G401.6 (cell line): Measurements from ENCODE around the gene PDXK.

ENCODE experiments used
- FAIRE-seq: peaks from 2 replicates; lab custom pipeline; 2012; peaks lifted over from hg19 to GRCh38; lab: Jason Lieb, UNC

PDXK gene

DNA sequence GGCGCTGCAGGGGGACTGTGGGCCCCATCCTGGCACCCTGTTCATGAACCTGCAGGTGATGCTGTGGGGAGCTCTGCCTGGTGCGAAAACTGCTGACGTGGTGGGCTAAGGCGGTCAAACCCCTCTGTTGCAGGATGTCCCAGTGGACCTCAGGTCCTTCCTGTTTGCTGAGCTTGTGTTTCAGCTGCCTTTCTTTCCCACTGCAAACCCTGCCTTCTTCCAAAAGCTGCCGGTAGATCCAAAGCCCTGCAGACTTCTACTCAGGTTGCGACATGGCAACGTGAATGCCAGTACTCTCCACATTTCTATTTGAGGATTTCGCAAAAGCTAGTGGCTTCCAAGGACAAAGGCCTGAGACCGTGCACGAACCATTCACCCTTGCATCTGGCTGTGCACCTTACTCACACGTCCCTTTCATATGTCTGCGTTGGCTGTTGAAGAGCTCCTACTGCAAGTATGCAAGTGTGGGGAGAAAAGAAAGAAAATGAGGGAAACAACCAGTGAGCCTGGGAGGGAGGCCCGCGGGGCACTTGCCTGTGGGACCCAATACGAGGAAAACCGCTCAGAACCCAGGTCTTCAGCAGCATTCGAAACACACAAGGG lies 64.3 kb downstream of the PDXK start:
- no peak for FAIRE-seq

GRCh38 chr21:43785134-43785533 lies 66.2 kb downstream of the PDXK start:
- no peak for FAIRE-seq

DNA sequence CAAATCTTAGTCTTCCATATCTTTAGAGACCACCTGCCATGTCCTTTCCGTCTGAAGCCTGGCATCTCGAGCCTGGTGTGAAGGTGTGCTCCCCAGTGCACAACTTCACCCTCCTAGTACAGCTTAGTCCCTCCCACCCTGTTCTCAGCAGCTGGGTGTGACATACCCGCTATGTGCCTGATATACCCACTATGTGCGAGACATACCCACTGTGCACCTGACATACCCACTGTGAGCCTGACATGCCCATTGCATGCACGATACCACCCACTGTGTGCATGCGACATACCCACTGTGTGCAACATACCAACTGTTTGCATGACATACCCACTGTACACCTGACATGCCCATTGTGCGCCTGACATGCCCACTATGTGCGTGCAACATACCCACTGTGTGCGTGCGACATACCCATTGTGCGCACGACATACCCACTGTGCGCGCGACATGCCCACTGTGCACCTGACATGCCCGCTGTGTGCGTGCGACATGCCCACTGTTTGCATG lies 67.4 kb downstream of the PDXK start:
- FAIRE-seq = no peak

- FAIRE-seq = no peak
Measured at GRCh38 chr21:43786807-43787440, 68.0 kb downstream of the PDXK start.

GRCh38 chr21:43789276-43790009 lies 70.5 kb downstream of the PDXK start, which contains the start of gene RRP1:
RRP1 (plus strand) TSS chr21:43789577; CDS start chr21:43789630, 53 bp downstream.
- FAIRE-seq = no peak

- FAIRE-seq = no peak
Measured at GRCh38 chr21:43790010-43790524, 71.1 kb downstream of the PDXK start.

DNA sequence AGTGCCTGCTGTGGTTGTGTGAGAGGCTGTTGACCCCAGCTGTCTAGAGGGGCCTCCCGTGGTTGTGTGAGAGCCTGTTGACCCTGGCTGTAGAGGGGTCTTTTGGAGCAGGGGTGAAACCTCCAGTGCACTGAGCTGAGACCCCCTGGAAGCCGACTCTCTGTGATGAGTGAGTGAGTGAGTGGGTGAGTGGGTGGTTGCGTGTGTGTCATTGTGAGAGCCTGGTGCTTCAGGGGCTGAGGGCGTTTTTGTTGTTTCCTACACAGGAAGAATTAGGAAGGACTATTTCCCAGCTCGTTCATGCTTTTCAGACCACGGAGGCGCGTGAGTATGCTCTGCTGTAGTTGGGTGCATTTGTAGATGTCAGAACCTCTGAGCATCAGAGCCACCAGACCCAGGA lies 73.5 kb downstream of the PDXK start:
- no peak for FAIRE-seq

DNA sequence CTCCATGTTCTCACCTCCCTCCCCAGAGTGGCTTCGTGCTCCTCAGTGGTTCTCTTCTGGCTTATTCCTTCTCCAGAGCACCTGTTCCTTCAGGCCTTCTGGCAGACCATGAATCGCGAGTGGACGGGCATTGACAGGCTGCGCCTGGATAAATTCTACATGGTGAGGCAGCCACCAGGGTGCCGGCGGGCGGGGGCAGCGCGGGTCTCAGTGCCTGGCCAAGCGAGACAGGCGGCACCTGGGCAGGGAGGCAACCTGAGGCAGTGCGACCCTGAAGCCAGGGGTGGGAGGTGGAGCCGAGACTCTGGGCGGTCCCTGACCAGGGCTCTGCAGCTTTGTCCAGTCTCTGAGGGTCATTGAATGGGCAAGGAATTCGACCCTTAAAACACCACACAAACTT lies 74.3 kb downstream of the PDXK start:
- FAIRE-seq = no peak

DNA sequence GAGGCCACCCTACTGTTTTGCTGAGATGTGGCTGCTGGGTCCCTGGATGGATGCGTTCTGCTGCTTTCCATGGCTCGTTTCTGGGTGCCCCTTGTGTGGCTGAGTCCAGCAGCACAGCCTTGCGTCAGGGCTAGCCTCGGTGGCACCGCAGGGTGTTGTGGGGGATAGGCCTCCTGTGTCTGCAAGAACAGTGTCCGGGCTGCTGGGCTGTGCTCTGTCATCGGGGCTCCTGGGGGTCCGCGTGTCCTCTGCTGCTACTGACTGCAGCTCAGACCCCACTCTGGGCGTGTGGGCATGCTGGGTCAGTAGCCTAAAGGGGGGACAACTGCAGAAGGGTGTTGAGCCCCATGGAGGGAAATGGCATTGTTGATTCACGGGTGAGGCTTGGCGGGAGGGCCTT lies 75.4 kb downstream of the PDXK start:
- FAIRE-seq = no peak

- FAIRE-seq = no peak
Measured at GRCh38 chr21:43794857-43795256, 75.9 kb downstream of the PDXK start.

GRCh38 chr21:43797415-43797814 lies 78.5 kb downstream of the PDXK start:
- FAIRE-seq = no peak

DNA sequence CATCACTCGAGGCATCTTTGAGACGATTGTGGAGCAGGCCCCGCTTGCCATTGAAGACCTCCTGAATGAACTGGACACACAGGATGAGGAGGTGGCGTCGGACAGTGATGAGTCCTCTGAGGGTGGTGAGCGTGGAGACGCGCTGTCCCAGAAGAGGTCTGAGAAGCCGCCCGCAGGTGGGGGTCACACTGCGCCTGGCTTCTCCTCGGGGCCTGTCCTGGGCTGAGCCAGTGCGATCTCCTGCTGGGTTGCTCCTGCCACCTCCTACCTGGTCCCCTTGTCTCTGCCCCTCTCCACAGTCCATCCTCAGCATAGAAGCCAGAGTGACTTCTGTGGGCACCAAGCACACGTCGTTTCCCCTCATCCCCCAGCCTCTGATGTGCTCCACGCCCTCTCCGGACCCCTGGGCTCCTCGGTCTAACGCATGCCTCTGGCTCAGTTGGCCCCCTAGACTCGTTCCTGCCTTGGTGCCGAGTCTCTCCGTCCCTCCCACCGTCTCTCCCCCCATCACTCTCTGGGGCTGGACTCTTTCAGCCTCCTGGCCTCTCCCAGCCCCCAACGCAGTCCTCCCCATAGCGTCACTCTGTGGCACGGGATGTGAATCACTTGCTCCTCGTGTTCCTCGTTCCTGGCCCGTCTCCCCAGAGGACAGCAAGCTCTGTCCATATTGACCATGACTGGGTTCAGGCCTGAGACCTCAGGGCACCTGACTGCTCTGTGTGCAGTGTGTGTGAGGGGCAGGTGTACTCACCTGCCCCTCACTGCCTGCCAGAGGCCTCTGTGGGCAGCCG lies 79.2 kb downstream of the PDXK start:
- FAIRE-seq = no peak

DNA sequence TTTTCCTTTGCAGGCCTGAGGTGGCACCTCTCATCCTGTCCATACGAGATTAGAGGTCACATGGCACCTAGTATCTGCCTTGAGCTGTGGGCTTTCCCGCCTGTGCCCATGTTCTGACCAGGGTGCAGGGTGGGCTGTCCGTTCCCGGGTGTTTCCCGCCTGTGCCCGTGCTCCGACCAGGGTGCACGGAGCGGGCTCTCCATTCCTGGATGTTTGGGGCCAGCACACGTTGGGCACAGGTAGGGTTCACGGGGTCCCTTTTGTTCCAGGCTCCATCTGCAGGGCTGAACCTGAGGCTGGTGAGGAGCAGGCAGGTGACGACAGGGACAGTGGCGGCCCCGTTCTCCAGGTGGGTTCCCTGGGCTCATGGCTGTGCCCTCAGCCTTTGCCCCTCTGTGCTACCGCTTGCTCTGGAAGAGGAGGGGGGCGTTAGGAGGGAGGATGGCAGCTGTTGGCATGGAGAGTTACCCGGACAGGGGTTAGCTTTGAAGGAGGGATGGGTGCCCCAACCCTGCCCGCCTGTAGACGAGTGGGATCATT lies 80.4 kb downstream of the PDXK start:
- FAIRE-seq = no peak

DNA sequence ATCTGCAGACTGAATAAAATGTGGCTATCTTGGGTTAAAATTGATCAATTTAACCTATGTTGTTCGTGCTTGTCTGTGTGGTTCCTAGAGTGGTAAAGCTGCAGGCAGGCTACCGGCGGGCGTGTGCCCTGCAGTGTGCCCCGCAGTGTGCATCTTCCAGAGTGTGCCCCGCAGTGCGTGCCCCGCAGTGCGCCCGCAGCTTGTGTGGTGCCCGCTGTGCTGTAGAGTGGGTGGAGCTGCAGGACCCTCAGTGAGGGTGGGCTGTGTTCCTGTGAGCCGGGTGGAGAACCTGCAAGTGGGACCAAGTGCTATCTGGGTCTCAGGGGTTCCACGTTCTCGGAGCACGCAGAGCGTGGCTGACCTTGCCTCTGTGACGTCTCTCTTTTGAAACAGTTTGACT lies 81.2 kb downstream of the PDXK start:
- FAIRE-seq = no peak

- FAIRE-seq = no peak
Measured at GRCh38 chr21:43800566-43800965, 81.6 kb downstream of the PDXK start.

- no peak for FAIRE-seq
Measured at GRCh38 chr21:43801006-43801783, 82.3 kb downstream of the PDXK start.

GRCh38 chr21:43802713-43803313 lies 83.9 kb downstream of the PDXK start:
- no peak for FAIRE-seq

- no peak for FAIRE-seq
Measured at GRCh38 chr21:43803558-43804300, 84.8 kb downstream of the PDXK start.

DNA sequence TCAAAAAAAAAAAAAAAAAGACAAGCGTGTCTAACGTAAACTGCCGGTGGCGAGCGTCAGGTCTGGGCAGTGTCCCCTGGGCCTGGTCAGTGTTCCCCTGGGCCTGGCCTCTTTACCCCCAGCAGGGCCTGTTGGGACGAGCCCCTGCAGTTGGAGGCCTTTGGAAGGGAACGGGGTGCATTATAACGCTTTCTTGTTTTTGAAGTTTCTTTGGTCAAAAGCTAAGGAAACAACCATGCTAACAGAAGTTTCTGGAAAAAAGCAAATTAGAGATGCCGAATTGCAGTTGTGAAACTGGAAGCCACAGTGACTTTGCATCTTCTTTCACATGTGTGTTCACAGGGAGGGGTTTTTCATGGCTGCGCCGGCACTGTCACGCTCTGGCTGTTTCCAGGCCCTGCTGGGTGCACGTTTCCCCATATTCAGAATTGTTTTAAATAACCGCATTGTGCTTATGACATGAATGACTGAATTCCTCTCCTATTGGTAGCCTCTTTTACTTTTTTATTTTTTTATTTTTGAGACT lies 86.4 kb downstream of the PDXK start:
- no peak for FAIRE-seq
